Kidney (tissue), 14 donors: ENCODE data around the gene PRPSAP1. TPM values are rescaled to one million over a fixed set of nuclear protein-coding genes. Genes with fewer than 3 reads are reported as not detected.

Experiments
- DNase-seq, 5 donors: peaks; one replicate each; pipeline ENCODE4 v3.0.0-alpha.2; 2013 to 2020
- FAIRE-seq: peaks from 2 replicates; lab custom pipeline; 2012; peaks lifted over from hg19 to GRCh38; lab: Jason Lieb, UNC
- H3K27ac ChIP-seq, 2 donors: one replicate each; pipeline ENCODE4 v1.7.0; 2013; ENCODE audit warnings: low read depth in 2 of 2, low read length in 2 of 2, inconsistent platforms in 1 of 2
- H3K27me3 ChIP-seq: one replicate; pipeline ENCODE4 v1.7.1; 2013; ENCODE audit warnings: low read length, inconsistent platforms; ENCODE audit not compliant: control insufficient read depth, insufficient read depth
- H3K36me3 ChIP-seq, 3 donors: one replicate each; pipeline versions ENCODE4 v1.7.0 to v1.7.1; 2013; ENCODE audit warnings: low read length in 3 of 3, control low read depth in 1 of 3, inconsistent platforms in 1 of 3; ENCODE audit not compliant: insufficient read depth in 3 of 3, control insufficient read depth in 2 of 3
- H3K4me1 ChIP-seq, 3 donors: one replicate each; pipeline versions ENCODE4 v1.7.0 to v1.7.1; 2013; ENCODE audit warnings: low read length in 3 of 3, inconsistent platforms in 1 of 3, low read depth in 1 of 3; ENCODE audit not compliant: control insufficient read depth in 2 of 3, insufficient read depth in 2 of 3
- H3K4me3 ChIP-seq, 3 donors: one replicate each; pipeline versions ENCODE4 v1.7.0 to v1.8.1; 2013; ENCODE audit warnings: low read length in 3 of 3, control low read depth in 1 of 3, inconsistent platforms in 1 of 3
- H3K9ac ChIP-seq, 3 donors: one replicate each; pipeline versions ENCODE4 v1.7.0 to v1.7.1; 2013; ENCODE audit warnings: low read length in 3 of 3, control low read depth in 1 of 3, inconsistent platforms in 1 of 3
- H3K9me3 ChIP-seq, 3 donors: one replicate each; pipeline versions ENCODE4 v1.7.0 to v1.7.1; 2013; ENCODE audit warnings: low read length in 3 of 3, control low read depth in 1 of 3, inconsistent platforms in 1 of 3; ENCODE audit not compliant: control insufficient read depth in 2 of 3, insufficient read depth in 1 of 3
- CTCF ChIP-seq: IDR thresholded peaks from 3 replicates; pipeline ENCODE4 v1.5.1; 2012; ENCODE audit warnings: mild to moderate bottlenecking, moderate library complexity, borderline replicate concordance; ENCODE audit not compliant: insufficient read depth; ENCODE audit errors: extremely low read depth
- intact Hi-C: fragments of 100-400 bp; cut with DNase I; formaldehyde crosslinking; loops from one replicate; pipeline ENCODE4 v1.11.1; 2022
- polyA plus RNA-seq: library from polyadenylated mRNA; stranded (reverse); fragments of 350-450 nt; fragmentation: Illumina TruSeq; extraction: RNeasy Lipid Tissue Mini Kit (QIAGEN cat#74804); gene quantifications from one replicate; pipeline ENCODE4 v1.2.3, GENCODE V29; 2014; ENCODE audit warnings: low read depth, low replicate concordance; ENCODE audit not compliant: insufficient read depth
- total RNA-seq: library from RNA; stranded (reverse); fragmentation: NEBNext Ultra II Directional; extraction: Animal tissue kit (Norgen Biotek cat#: 25700); gene quantifications from one replicate; pipeline ENCODE4 v1.2.1, GENCODE V29; 2021
- donor health status: control.
- donor health status: control.
- donor health status: control.
- donor health status: control.
- donor health status: control.
- donor health status: DM: yes; HTN: yes; CAD: no.
- donor health status: Normal renal cell carcinoma (clear cell type).

The PRPSAP1 gene
- total and polyA plus RNA-seq, 2 donors from 2014 or later: 37.6 to 39.9 TPM

GRCh38 chr17:76343106-76343505 lies 10.6 kb downstream of the PRPSAP1 start:
- FAIRE-seq (no peak), DNase-seq (no peak)
- no peaks in the 10 kb centered on the region for H3K27me3 ChIP-seq
- peaks cover 2 to 12% (median 10%) of the 10 kb centered on the region in 3 donors for H3K36me3 ChIP-seq
- H3K4me1 ChIP-seq: no peaks in the 10 kb centered on the region
- H3K9ac ChIP-seq: no peak overlapping the region
- H3K27ac ChIP-seq: no peak overlapping the region
- intact Hi-C loops: no loop called here
- no peak for TF ChIP-seq CTCF
- H3K9me3 ChIP-seq: no peaks in the 10 kb centered on the region
- no peak overlapping the region for H3K4me3 ChIP-seq

GRCh38 chr17:76341301-76341700 lies 12.4 kb downstream of the PRPSAP1 start:
- no peak for DNase-seq

GRCh38 chr17:76337413-76337777 lies 16.3 kb downstream of the PRPSAP1 start:
- no peak for FAIRE-seq
- no peak overlapping the region for H3K9ac ChIP-seq

More at GRCh38 chr17:76341301-76341700, 12.4 kb downstream of the PRPSAP1 start:
- H3K27ac ChIP-seq: no peak overlapping the region
- no peak overlapping the region for H3K4me3 ChIP-seq
- no peaks in the 10 kb centered on the region for H3K9me3 ChIP-seq
- H3K4me1 ChIP-seq: no peaks in the 10 kb centered on the region
- no peak for FAIRE-seq
- intact Hi-C loops: no loop called here
- no peak for TF ChIP-seq CTCF
- H3K36me3 ChIP-seq: peaks cover 2 to 8% (median 5%) of the 10 kb centered on the region in 3 donors
- H3K27me3 ChIP-seq: no peaks in the 10 kb centered on the region
- H3K9ac ChIP-seq: no peak overlapping the region

More at GRCh38 chr17:76337413-76337777, 16.3 kb downstream of the PRPSAP1 start:
- DNase-seq: peak in 1 of 5 donors; percentile 53
- Histone ChIP-seq H3K9me3 (no peaks in the 10 kb centered on the region), H3K4me1 (no peaks in the 10 kb centered on the region), H3K36me3 (peaks cover 0 to 2% (median 0%) of the 10 kb centered on the region in 3 donors), H3K4me3 (no peak overlapping the region), H3K27ac (no peak overlapping the region), H3K27me3 (no peaks in the 10 kb centered on the region)
- TF ChIP-seq CTCF: no peak
- intact Hi-C loops: no loop called here
